GM19455 (cell line): ENCODE measurements around the gene HOXD13.
A peak's percentile ranks its signal among the peaks of the same experiment; 100 is the strongest.

ENCODE experiments used
- ATAC-seq: cut with Tn5 transposase; IDR thresholded peaks from one replicate; pipeline ENCODE4 v1.9.1; 2021; ENCODE audit not compliant: unreplicated experiment

The HOXD13 gene

GRCh38 chr2:176130957-176131847 is 38.7 kb downstream of the HOXD13 start:
- ATAC-seq, result no peak

GRCh38 chr2:176131848-176132158 is 39.3 kb downstream of the HOXD13 start:
- ATAC-seq, result no peak

GRCh38 chr2:176132205-176133171 is 40.0 kb downstream of the HOXD13 start:
- ATAC-seq, result no peak

- no peak for ATAC-seq
Observed at GRCh38 chr2:176133389-176133788, 40.9 kb downstream of the HOXD13 start.

- ATAC-seq, result no peak
Observed at GRCh38 chr2:176134035-176134434, 41.5 kb downstream of the HOXD13 start.

GRCh38 chr2:176135035-176135440 is 42.5 kb downstream of the HOXD13 start:
- no peak for ATAC-seq

- no peak for ATAC-seq
Observed at GRCh38 chr2:176136374-176137251, 44.1 kb downstream of the HOXD13 start.

GRCh38 chr2:176137252-176137580 is 44.7 kb downstream of the HOXD13 start:
- no peak for ATAC-seq

GRCh38 chr2:176137906-176138305 is 45.4 kb downstream of the HOXD13 start:
- ATAC-seq, result no peak

- ATAC-seq, result no peak
Observed at GRCh38 chr2:176138526-176138922, 46.0 kb downstream of the HOXD13 start.

GRCh38 chr2:176138923-176139660 is 46.6 kb downstream of the HOXD13 start:
- ATAC-seq, result no peak

- ATAC-seq, result no peak
Observed at GRCh38 chr2:176139661-176140512, 47.4 kb downstream of the HOXD13 start.

GRCh38 chr2:176140513-176141317 is 48.2 kb downstream of the HOXD13 start:
- ATAC-seq, result peak; percentile 96

- no peak for ATAC-seq
Observed at GRCh38 chr2:176142281-176142680, 49.8 kb downstream of the HOXD13 start.
